Skeletal muscle tissue (tissue), 4 donors: ENCODE results near the gene POLE2. TPM values are rescaled to one million over a fixed set of nuclear protein-coding genes. Genes with fewer than 3 reads are reported as not detected.
A peak's percentile ranks its signal among the peaks of the same experiment; 100 is the strongest.
"Not testable (repeated sequence)": the region's sequence is repeated elsewhere in the genome, so short reads cannot be mapped to it uniquely, and the experiment has no call there.

Experiments
- H3K27ac ChIP-seq: one replicate; pipeline ENCODE4 v1.7.0; 2013; ENCODE audit warnings: mild to moderate bottlenecking, low read depth, low read length, inconsistent platforms
- H3K27me3 ChIP-seq, 3 donors: one replicate each; pipeline ENCODE4 v1.7.0; 2013; ENCODE audit warnings: low read length in 3 of 3; ENCODE audit not compliant: control insufficient read depth in 3 of 3, insufficient read depth in 3 of 3
- H3K36me3 ChIP-seq, 3 donors: one replicate each; pipeline ENCODE4 v1.7.0; 2013; ENCODE audit warnings: low read length in 3 of 3; ENCODE audit not compliant: control insufficient read depth in 3 of 3, insufficient read depth in 3 of 3
- H3K4me1 ChIP-seq, 3 donors: one replicate each; pipeline ENCODE4 v1.7.0; 2013; ENCODE audit warnings: low read length in 3 of 3, mild to moderate bottlenecking in 3 of 3; ENCODE audit not compliant: control insufficient read depth in 3 of 3, insufficient read depth in 3 of 3
- H3K4me3 ChIP-seq, 3 donors: one replicate each; pipeline ENCODE4 v1.7.0; 2013; ENCODE audit warnings: low read length in 3 of 3
- H3K9ac ChIP-seq, 3 donors: one replicate each; pipeline ENCODE4 v1.7.0; 2013; ENCODE audit warnings: low read length in 3 of 3, mild to moderate bottlenecking in 3 of 3, moderate library complexity in 2 of 3, low read depth in 1 of 3
- H3K9me3 ChIP-seq, 3 donors: one replicate each; pipeline ENCODE4 v1.7.0; 2013; ENCODE audit warnings: low read length in 3 of 3; ENCODE audit not compliant: control insufficient read depth in 3 of 3
- total RNA-seq: library from RNA; depleted of rRNA; stranded (reverse); fragments of >200 nt; gene quantifications from one replicate; pipeline ENCODE4 v1.2.3, GENCODE V29; 2014
- donor health status: Osteomylitis.

POLE2 gene
- total RNA-seq, 1 donor from 2014 or later = 15.1 TPM

GRCh38 chr14:49702725-49703124 lies 14.7 kb upstream of the POLE2 start:
- H3K4me3 ChIP-seq = no peak overlapping the region
- no peaks in the 10 kb centered on the region for H3K4me1 ChIP-seq
- peaks cover 0 to 5% (median 4%) of the 10 kb centered on the region in 3 donors for H3K36me3 ChIP-seq
- no peak overlapping the region for H3K9ac ChIP-seq
- H3K9me3 ChIP-seq = no peaks in the 10 kb centered on the region
- H3K27me3 ChIP-seq = no peaks in the 10 kb centered on the region
- no peak overlapping the region for H3K27ac ChIP-seq

- H3K36me3 ChIP-seq, H3K9me3 ChIP-seq, H3K27me3 ChIP-seq: not testable (repeated sequence)
- Histone ChIP-seq H3K4me3 (peak overlapping the region; percentile 75 to 91 (median 82)), H3K4me1 (peaks cover 6 to 11% (median 7%) of the 10 kb centered on the region in 3 donors), H3K27ac (peak overlapping the region; percentile 89), H3K9ac (peak overlapping the region; percentile 86 to 93 (median 87))
Measured at GRCh38 chr14:49693735-49694124, 5.7 kb upstream of the POLE2 start.

GRCh38 chr14:49692811-49693734 lies 5.1 kb upstream of the POLE2 start, which contains the start of gene KLHDC1:
KLHDC1 (plus strand) TSS chr14:49693120; CDS start chr14:49693195, 75 bp downstream.
- Histone ChIP-seq H3K4me3 (peak within 1 kb of the TSS; percentile 75 to 91 (median 82)), H3K36me3 (peaks cover 0 to 5% (median 0%) of the 10 kb centered on the region in 3 donors), H3K4me1 (peaks cover 11 to 16% (median 13%) of the 10 kb centered on the region in 3 donors), H3K27me3 (no peaks in the 10 kb centered on the region), H3K9ac (peak within 1 kb of the TSS; percentile 86 to 93 (median 87)), H3K9me3 (no peaks in the 10 kb centered on the region), H3K27ac (peak within 1 kb of the TSS; percentile 89)

GRCh38 chr14:49692193-49692757 lies 4.3 kb upstream of the POLE2 start:
- Histone ChIP-seq H3K27me3 (no peaks in the 10 kb centered on the region), H3K9me3 (no peaks in the 10 kb centered on the region), H3K9ac (peak overlapping the region; percentile 86 to 93 (median 87)), H3K27ac (peak overlapping the region; percentile 89), H3K36me3 (peaks cover 0 to 5% (median 0%) of the 10 kb centered on the region in 3 donors), H3K4me3 (peak overlapping the region; percentile 75 to 91 (median 82)), H3K4me1 (peaks cover 14 to 20% (median 16%) of the 10 kb centered on the region in 3 donors)

GRCh38 chr14:49691031-49691430 lies 3.0 kb upstream of the POLE2 start:
- H3K36me3 ChIP-seq = no peaks in the 10 kb centered on the region
- H3K27ac ChIP-seq = no peak overlapping the region
- peaks cover 14 to 21% (median 17%) of the 10 kb centered on the region in 3 donors for H3K4me1 ChIP-seq
- H3K4me3 ChIP-seq = no peak overlapping the region
- no peaks in the 10 kb centered on the region for H3K27me3 ChIP-seq
- H3K9ac ChIP-seq = no peak overlapping the region
- H3K9me3 ChIP-seq = no peaks in the 10 kb centered on the region

GRCh38 chr14:49688701-49689030 lies 652 bp upstream of the POLE2 start:
- H3K9me3 ChIP-seq = no peaks in the 10 kb centered on the region
- H3K4me3 ChIP-seq = peak overlapping the region; percentile 79 to 91 (median 87)
- peak overlapping the region; percentile 76 for H3K27ac ChIP-seq
- no peaks in the 10 kb centered on the region for H3K36me3 ChIP-seq
- peak overlapping the region; percentile 84 to 88 (median 87) for H3K9ac ChIP-seq
- H3K27me3 ChIP-seq = no peaks in the 10 kb centered on the region
- peaks cover 8 to 15% (median 10%) of the 10 kb centered on the region in 3 donors for H3K4me1 ChIP-seq

GRCh38 chr14:49686425-49686824 lies 1.6 kb downstream of the POLE2 start:
- Histone ChIP-seq H3K27ac (no peak overlapping the region), H3K4me1 (peaks cover 8 to 10% (median 10%) of the 10 kb centered on the region in 3 donors), H3K4me3 (no peak overlapping the region), H3K9ac (peak overlapping the region in 1 of 3 donors; percentile 57), H3K9me3 (no peaks in the 10 kb centered on the region), H3K36me3 (no peaks in the 10 kb centered on the region), H3K27me3 (no peaks in the 10 kb centered on the region)

GRCh38 chr14:49679271-49679670 lies 8.7 kb downstream of the POLE2 start:
- Histone ChIP-seq H3K4me3 (no peak overlapping the region), H3K4me1 (no peaks in the 10 kb centered on the region), H3K27ac (no peak overlapping the region), H3K36me3 (peaks cover 0 to 2% (median 0%) of the 10 kb centered on the region in 3 donors), H3K9ac (no peak overlapping the region), H3K9me3 (no peaks in the 10 kb centered on the region), H3K27me3 (no peaks in the 10 kb centered on the region)

- no peaks in the 10 kb centered on the region for H3K4me1 ChIP-seq
- H3K9me3 ChIP-seq = no peaks in the 10 kb centered on the region
- H3K27me3 ChIP-seq = no peaks in the 10 kb centered on the region
- H3K36me3 ChIP-seq = peaks cover 0 to 2% (median 0%) of the 10 kb centered on the region in 3 donors
- no peak overlapping the region for H3K4me3 ChIP-seq
- no peak overlapping the region for H3K9ac ChIP-seq
- no peak overlapping the region for H3K27ac ChIP-seq
Measured at GRCh38 chr14:49677643-49678042, 10.4 kb downstream of the POLE2 start.

GRCh38 chr14:49673586-49673985 lies 14.4 kb downstream of the POLE2 start:
- Histone ChIP-seq H3K36me3 (peaks cover 0 to 2% (median 0%) of the 10 kb centered on the region in 3 donors), H3K27me3 (no peaks in the 10 kb centered on the region), H3K4me1 (no peaks in the 10 kb centered on the region), H3K9me3 (no peaks in the 10 kb centered on the region), H3K4me3 (no peak overlapping the region), H3K9ac (no peak overlapping the region), H3K27ac (no peak overlapping the region)
